ENCODE measurements around the gene DCTN2. TPM values are rescaled to one million over a fixed set of nuclear protein-coding genes. Genes with fewer than 3 reads are reported as not detected.

Gene DCTN2
- total and polyA plus RNA-seq, 3 donors from 2014 or later = 109 to 196 (median 122) TPM

GRCh38 chr12:57535764-57536596 is 11.0 kb downstream of the DCTN2 start:
- Histone ChIP-seq H3K27me3 (no peaks in the 10 kb centered on the region), H3K36me3 (ENCODE audit: low read depth, missing control alignments) (no peaks in the 10 kb centered on the region), H3K9me3 (no peaks in the 10 kb centered on the region), H3K4me3 (no peak overlapping the region), H3K4me1 (no peaks in the 10 kb centered on the region), H3K27ac (no peak overlapping the region)
- DNase-seq = no peak
- TF ChIP-seq POLR2A (IDR thresholded peaks at IDR 0.05) (no peak), CTCF (IDR thresholded peaks at IDR 0.05) (no peak)
- intact Hi-C loops (cut with DNase I; ENCODE audit: low total_unique reads) = no loop called here
- 89 to 96% methylated on average over 6 of the region's 6 CpGs for WGBS, 2 donors

GRCh38 chr12:57534991-57535543 is 11.9 kb downstream of the DCTN2 start:
- intact Hi-C loops (cut with DNase I; ENCODE audit: low total_unique reads) = no loop called here
- WGBS, 2 donors = 90% methylated on average over 3 of the region's 3 CpGs
- H3K4me1 ChIP-seq = no peaks in the 10 kb centered on the region
- H3K9me3 ChIP-seq = no peaks in the 10 kb centered on the region
- no peak for DNase-seq
- no peaks in the 10 kb centered on the region for H3K27me3 ChIP-seq
- no peak overlapping the region for H3K27ac ChIP-seq
- no peaks in the 10 kb centered on the region for H3K36me3 ChIP-seq (ENCODE audit: low read depth, missing control alignments)
- TF ChIP-seq CTCF (IDR thresholded peaks at IDR 0.05) (no peak), POLR2A (IDR thresholded peaks at IDR 0.05) (no peak)
- H3K4me3 ChIP-seq = no peak overlapping the region

GRCh38 chr12:57534250-57534649 is 12.7 kb downstream of the DCTN2 start:
- H3K4me1 ChIP-seq = no peaks in the 10 kb centered on the region

GRCh38 chr12:57533108-57533507 is 13.9 kb downstream of the DCTN2 start:
- 94 to 95% methylated on average over 7 to 8 of the region's 8 CpGs for WGBS, 2 donors
- intact Hi-C loops (cut with DNase I; ENCODE audit: low total_unique reads) = no loop called here
- no peak overlapping the region for H3K27ac ChIP-seq
- no peak overlapping the region for H3K4me3 ChIP-seq
- no peaks in the 10 kb centered on the region for H3K9me3 ChIP-seq
- no peak for DNase-seq
- no peaks in the 10 kb centered on the region for H3K4me1 ChIP-seq
- TF ChIP-seq POLR2A (IDR thresholded peaks at IDR 0.05) = no peak
- no peak for TF ChIP-seq CTCF (IDR thresholded peaks at IDR 0.05)
- H3K36me3 ChIP-seq (ENCODE audit: low read depth, missing control alignments) = no peaks in the 10 kb centered on the region
- no peaks in the 10 kb centered on the region for H3K27me3 ChIP-seq

More at GRCh38 chr12:57534250-57534649, 12.7 kb downstream of the DCTN2 start:
- Histone ChIP-seq H3K4me3 (no peak overlapping the region), H3K27ac (no peak overlapping the region), H3K9me3 (no peaks in the 10 kb centered on the region), H3K36me3 (ENCODE audit: low read depth, missing control alignments) (no peaks in the 10 kb centered on the region), H3K27me3 (no peaks in the 10 kb centered on the region)
- DNase-seq = no peak
- intact Hi-C loops (cut with DNase I; ENCODE audit: low total_unique reads) = no loop called here
- no peak for TF ChIP-seq POLR2A (IDR thresholded peaks at IDR 0.05)
- TF ChIP-seq CTCF (IDR thresholded peaks at IDR 0.05) = no peak
- WGBS, 2 donors = 83 to 92% methylated on average over 5 of the region's 5 CpGs

All from testis (tissue), 3 donors.